H1 (cell line): ENCODE measurements around the gene DIAPH2. TPM values are rescaled to one million over a fixed set of nuclear protein-coding genes. Genes with fewer than 3 reads are reported as not detected.
A peak's percentile ranks its signal among the peaks of the same experiment; 100 is the strongest.

ENCODE experiments used
- CTCF ChIA-PET: fragments of 300-600 bp; sonication (Branson Sonifier 250); formaldehyde crosslinking; loops from one replicate; lab custom pipeline; 2021; ENCODE audit not compliant: partially characterized antibody; lab: Charles Lee
- POLR2A ChIA-PET: fragments of 300-600 bp; sonication (Branson Sonifier 250); formaldehyde crosslinking; loops from one replicate; lab custom pipeline; 2021; ENCODE audit warnings: inconsistent platforms; ENCODE audit not compliant: partially characterized antibody; lab: Charles Lee
- DNase-seq, 2 experiments: peaks; one replicate each; pipeline versions ENCODE4 v3.0.0 to v3.0.0-alpha.2; 2010 to 2022; ENCODE audit warnings: low spot score in 2 of 2, low read depth in 1 of 2, mixed read lengths in 1 of 2
- FAIRE-seq: peaks from 2 replicates; lab custom pipeline; 2011; peaks lifted over from hg19 to GRCh38; lab: Jason Lieb, UNC
- H2AFZ ChIP-seq: 2 replicates; pipeline ENCODE4 v1.8.1; 2012; ENCODE audit warnings: low read length, inconsistent platforms
- H2AK5ac ChIP-seq: 2 replicates; pipeline ENCODE4 v1.6.1; 2013; ENCODE audit warnings: low read depth, low read length
- H2BK120ac ChIP-seq: replicated peaks from 2 replicates; pipeline ENCODE3; 2013; ENCODE audit warnings: low read depth, low read length, inconsistent platforms
- H2BK12ac ChIP-seq: 2 replicates; pipeline ENCODE4 v1.6.1; 2013; ENCODE audit warnings: low read depth, low read length
- H2BK15ac ChIP-seq: 2 replicates; pipeline ENCODE4 v1.6.1; 2013; ENCODE audit warnings: low read length
- H2BK20ac ChIP-seq: 2 replicates; pipeline ENCODE4 v1.6.1; 2013; ENCODE audit warnings: low read length
- H2BK5ac ChIP-seq: 2 replicates; pipeline ENCODE4 v1.6.1; 2013; ENCODE audit warnings: low read depth, low read length
- H3K14ac ChIP-seq: 2 replicates; pipeline ENCODE4 v1.6.1; 2013; ENCODE audit warnings: inconsistent platforms; ENCODE audit not compliant: insufficient read length
- H3K18ac ChIP-seq: 2 replicates; pipeline ENCODE4 v1.6.1; 2013; ENCODE audit warnings: low read length; ENCODE audit errors: extremely low read depth
- H3K23ac ChIP-seq: 2 replicates; pipeline ENCODE4 v1.6.1; 2013; ENCODE audit warnings: inconsistent platforms; ENCODE audit not compliant: insufficient read length
- H3K23me2 ChIP-seq: 2 replicates; pipeline ENCODE4 v1.6.1; 2013; ENCODE audit warnings: low read depth, low read length
- H3K27ac ChIP-seq: 2 replicates; pipeline ENCODE4 v1.6.1; 2011; ENCODE audit warnings: low read depth, low read length, inconsistent platforms
- H3K27me3 ChIP-seq, 4 experiments: replicated peaks in 1 of 4; 1 replicate in 1 of 4; 2 replicates in 3 of 4; pipeline versions ENCODE4 v1.6.1 to v1.8.1; 2011 to 2013; ENCODE audit warnings: low read length in 3 of 4, mild to moderate bottlenecking in 3 of 4, inconsistent platforms in 2 of 4, mixed read lengths in 2 of 4, moderate library complexity in 1 of 4; ENCODE audit not compliant: control insufficient read depth in 3 of 4, insufficient read depth in 3 of 4; ENCODE audit errors: extremely low read depth in 1 of 4
- H3K36me3 ChIP-seq, 4 experiments: 2 replicates each; pipeline versions ENCODE4 v1.6.1 to v1.8.1; 2011 to 2013; ENCODE audit warnings: mild to moderate bottlenecking in 4 of 4, low read length in 3 of 4, moderate library complexity in 2 of 4, control low read depth in 1 of 4, inconsistent platforms in 1 of 4; ENCODE audit not compliant: insufficient read depth in 4 of 4, control insufficient read depth in 2 of 4
- H3K4ac ChIP-seq: replicated peaks from 2 replicates; pipeline ENCODE3; 2013; ENCODE audit warnings: low read length, low read depth, mixed read lengths, inconsistent platforms; ENCODE audit not compliant: insufficient read length
- H3K4me1 ChIP-seq, 4 experiments: replicated peaks in 1 of 4; 1 replicate in 1 of 4; 2 replicates in 3 of 4; pipeline versions ENCODE4 v1.6.1 to v1.8.1; 2011 to 2013; ENCODE audit warnings: low read length in 3 of 4, inconsistent platforms in 2 of 4, mixed read lengths in 1 of 4; ENCODE audit not compliant: insufficient read depth in 4 of 4, control insufficient read depth in 3 of 4
- H3K4me2 ChIP-seq, 2 experiments: 2 replicates each; pipeline versions ENCODE4 v1.6.1 to v1.8.1; 2011 to 2013; ENCODE audit warnings: low read depth in 2 of 2, low read length in 2 of 2, control low read depth in 1 of 2, inconsistent platforms in 1 of 2, mild to moderate bottlenecking in 1 of 2; ENCODE audit not compliant: insufficient read depth in 1 of 2
- H3K4me3 ChIP-seq, 4 experiments: fragments of 200-600, 300-600 bp in 1 of 4; sonication (generic), shearing (Covaris generic), sonication (Bioruptor Twin) in 1 of 4; 2 replicates each; pipeline versions ENCODE4 v1.5.1 to v1.8.1; 2011 to 2016; ENCODE audit warnings: low read length in 4 of 4, low read depth in 3 of 4, control low read depth in 2 of 4, inconsistent platforms in 2 of 4, mild to moderate bottlenecking in 2 of 4, mixed read lengths in 1 of 4, moderate library complexity in 1 of 4; ENCODE audit not compliant: insufficient read depth in 2 of 4; ENCODE audit errors: extremely low read depth in 1 of 4
- H3K56ac ChIP-seq: replicated peaks from 2 replicates; pipeline ENCODE3; 2013; ENCODE audit warnings: low read depth, mild to moderate bottlenecking, mixed read lengths, low read length, inconsistent platforms; ENCODE audit not compliant: insufficient read length
- H3K79me1 ChIP-seq: 2 replicates; pipeline ENCODE4 v1.6.1; 2013; ENCODE audit warnings: low read depth, low read length, control low read depth
- H3K79me2 ChIP-seq, 2 experiments: 2 replicates each; pipeline versions ENCODE4 v1.6.1 to v1.8.1; 2012 to 2013; ENCODE audit warnings: low read length in 2 of 2, mild to moderate bottlenecking in 2 of 2, inconsistent platforms in 1 of 2; ENCODE audit not compliant: insufficient read depth in 2 of 2, control insufficient read depth in 1 of 2
- H3K9ac ChIP-seq, 4 experiments: replicated peaks in 1 of 4; 1 replicate in 1 of 4; 2 replicates in 3 of 4; pipeline versions ENCODE4 v1.6.1 to v1.8.1; 2011 to 2013; ENCODE audit warnings: low read depth in 3 of 4, low read length in 3 of 4, control low read depth in 2 of 4, mild to moderate bottlenecking in 2 of 4, moderate library complexity in 2 of 4, inconsistent platforms in 1 of 4; ENCODE audit errors: extremely low read depth in 1 of 4
- H3K9me3 ChIP-seq, 2 experiments: 2 replicates each; pipeline versions ENCODE4 v1.6.1 to v1.8.1; 2012 to 2013; ENCODE audit warnings: mild to moderate bottlenecking in 2 of 2, moderate library complexity in 2 of 2, control low read depth in 1 of 2, inconsistent platforms in 1 of 2, low read depth in 1 of 2, low read length in 1 of 2, mixed read lengths in 1 of 2; ENCODE audit not compliant: insufficient read depth in 2 of 2
- H4K20me1 ChIP-seq, 2 experiments: replicated peaks in 1 of 2; 2 replicates each; pipeline versions ENCODE3 to v1.8.1; 2011 to 2013; ENCODE audit warnings: inconsistent platforms in 2 of 2, low read length in 2 of 2, mild to moderate bottlenecking in 1 of 2; ENCODE audit not compliant: insufficient read depth in 2 of 2, control insufficient read depth in 1 of 2
- H4K5ac ChIP-seq: 2 replicates; pipeline ENCODE4 v1.6.1; 2013; ENCODE audit warnings: low read length, low read depth, mixed read lengths, inconsistent platforms; ENCODE audit not compliant: insufficient read length
- H4K8ac ChIP-seq: 2 replicates; pipeline ENCODE4 v1.8.0; 2013; ENCODE audit warnings: mild to moderate bottlenecking, moderate library complexity, low read length, inconsistent platforms; ENCODE audit not compliant: insufficient read depth; ENCODE audit errors: extremely low read depth
- H4K91ac ChIP-seq: replicated peaks from 2 replicates; pipeline ENCODE3; 2013; ENCODE audit warnings: low read length, mixed read lengths, inconsistent platforms; ENCODE audit not compliant: insufficient read length
- CHD1 ChIP-seq: IDR thresholded peaks from 2 replicates; pipeline ENCODE4 v1.6.1; 2012; ENCODE audit warnings: low read depth, low read length, improper control_type of control experiment
- NANOG ChIP-seq: IDR thresholded peaks from 2 replicates; pipeline ENCODE4 v1.6.1; 2011; ENCODE audit warnings: low read length, low read depth, mild to moderate bottlenecking, inconsistent platforms; ENCODE audit not compliant: insufficient read depth, poor library complexity, severe bottlenecking
- NRF1 ChIP-seq: IDR thresholded peaks from 2 replicates; pipeline ENCODE4 v1.6.1; 2011; ENCODE audit warnings: mild to moderate bottlenecking, low read depth, low read length, improper control_type of control experiment
- RNF2 ChIP-seq: fragments of 200-900, 300-1000 bp; sonication (generic); IDR thresholded peaks from 2 replicates; pipeline ENCODE4 v1.7.1; 2016; ENCODE audit warnings: borderline replicate concordance, low read depth, mild to moderate bottlenecking, antibody characterized with exemption, low read length; ENCODE audit not compliant: poor library complexity, severe bottlenecking; ENCODE audit errors: missing control alignments
- SP1 ChIP-seq: IDR thresholded peaks from 2 replicates; pipeline ENCODE4 v1.6.1; 2011; ENCODE audit warnings: low read depth, low read length
- WGBS, 2 experiments: shearing (Covaris generic) in 1 of 2; methylation state at CpG; one replicate each; pipeline versions ENCODE4 v1.1.6 to v1.1.7; 2013 to 2015; ENCODE audit warnings: low lambda C conversion rate in 2 of 2, mixed read lengths in 2 of 2, inconsistent platforms in 1 of 2, low coverage in 1 of 2, missing lambda C conversion rate in 1 of 2; ENCODE audit not compliant: insufficient replicate concordance in 2 of 2, insufficient coverage in 1 of 2, insufficient read length in 1 of 2; ENCODE audit errors: extremely low coverage in 1 of 2, missing lambda C conversion rate in 1 of 2; 5-methylcytosine and 5-hydroxymethylcytosine counted together
- polyA plus RNA-seq, 7 experiments: library from polyadenylated mRNA; depleted of rRNA in 3 of 7; stranded (reverse) in 5 of 7; unstranded in 2 of 7; fragments of >200 nt in 5 of 7; fragments of 200-250 nt in 2 of 7; gene quantifications; 1 replicate in 5 of 7; 2 replicates in 1 of 7; 4 replicates in 1 of 7; pipeline versions ENCODE4 v1.2.1 to v1.2.3, GENCODE V29; 2011 to 2013; ENCODE audit warnings: missing spikeins in 2 of 7, mixed read lengths in 2 of 7
- total RNA-seq: library from RNA; stranded (reverse); fragmentation: NEBNext Ultra II Directional; extraction: Animal tissue kit (Norgen Biotek cat#: 25700); gene quantifications from 2 replicates; pipeline ENCODE4 v1.2.1, GENCODE V29; 2021

The DIAPH2 gene
- total and polyA plus RNA-seq, 2 of the 8 experiments (the other 6 are each of a cell fraction or from before 2014, with no cell fraction given): 4.4 to 24.3 TPM

DNA sequence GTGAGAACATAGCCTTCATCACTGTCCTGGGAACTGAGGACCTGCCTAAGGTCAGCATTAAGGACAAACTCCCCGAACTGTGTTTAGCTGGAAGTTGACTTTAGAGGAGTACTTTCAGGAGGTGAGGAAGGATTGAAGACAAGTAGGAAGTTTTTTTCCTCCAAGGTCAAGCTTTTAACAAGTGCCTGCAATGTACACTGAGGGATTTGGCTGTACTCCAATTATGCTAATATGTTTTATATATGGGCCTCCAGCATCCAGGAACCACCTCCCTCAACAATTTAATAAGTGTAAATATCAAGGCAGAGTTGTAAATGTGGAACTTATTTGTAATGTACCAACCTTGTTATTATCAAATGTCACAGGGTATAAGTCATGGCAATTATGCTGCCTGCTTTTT is 925.3 kb downstream of the DIAPH2 start:
- Histone ChIP-seq H3K4ac (no peak overlapping the region), H3K18ac (no peak overlapping the region), H2BK120ac (no peak overlapping the region), H3K27ac (no peak overlapping the region), H4K5ac (no peak overlapping the region), H2BK12ac (no peak overlapping the region), H3K79me1 (no peaks in the 10 kb centered on the region), H3K56ac (no peak overlapping the region), H3K9ac (no peak overlapping the region), H3K9me3 (no peaks in the 10 kb centered on the region), H3K27me3 (no peaks in the 10 kb centered on the region), H3K36me3 (no peaks in the 10 kb centered on the region), H3K23me2 (no peaks in the 10 kb centered on the region; the same call in 1 of the 2 replicates), H3K4me2 (no peak overlapping the region), H2BK20ac (no peak overlapping the region), H2AK5ac (no peak overlapping the region), H3K79me2 (no peaks in the 10 kb centered on the region), H3K23ac (no peak overlapping the region), H4K20me1 (no peaks in the 10 kb centered on the region), H4K8ac (no peak overlapping the region), H2AFZ (no peak overlapping the region), H3K4me1 (no peaks in the 10 kb centered on the region), H4K91ac (no peak overlapping the region), H3K14ac (no peak overlapping the region), H2BK5ac (no peak overlapping the region), H2BK15ac (no peak overlapping the region), H3K4me3 (no peak overlapping the region)
- DNase-seq (no peak), FAIRE-seq (peak; percentile 58)
- POLR2A ChIA-PET: no interaction called here
- WGBS, 2 experiments: 88% methylated on average over 1 of the region's 1 CpG; no CpG with 5 or more reads in 1 of the 2 experiments
- CTCF ChIA-PET: no interaction called here
- TF ChIP-seq RNF2: no peak
- no peak for TF ChIP-seq CHD1
- TF ChIP-seq NRF1: no peak
- no peak for TF ChIP-seq NANOG
- TF ChIP-seq SP1: no peak
